ENCODE data around the gene RXRA. TPM values are rescaled to one million over a fixed set of nuclear protein-coding genes. Genes with fewer than 3 reads are reported as not detected.

Gene RXRA
- polyA plus RNA-seq, 1 of the 3 experiments (the other 2 are of a cell fraction), result 7.6 TPM

DNA sequence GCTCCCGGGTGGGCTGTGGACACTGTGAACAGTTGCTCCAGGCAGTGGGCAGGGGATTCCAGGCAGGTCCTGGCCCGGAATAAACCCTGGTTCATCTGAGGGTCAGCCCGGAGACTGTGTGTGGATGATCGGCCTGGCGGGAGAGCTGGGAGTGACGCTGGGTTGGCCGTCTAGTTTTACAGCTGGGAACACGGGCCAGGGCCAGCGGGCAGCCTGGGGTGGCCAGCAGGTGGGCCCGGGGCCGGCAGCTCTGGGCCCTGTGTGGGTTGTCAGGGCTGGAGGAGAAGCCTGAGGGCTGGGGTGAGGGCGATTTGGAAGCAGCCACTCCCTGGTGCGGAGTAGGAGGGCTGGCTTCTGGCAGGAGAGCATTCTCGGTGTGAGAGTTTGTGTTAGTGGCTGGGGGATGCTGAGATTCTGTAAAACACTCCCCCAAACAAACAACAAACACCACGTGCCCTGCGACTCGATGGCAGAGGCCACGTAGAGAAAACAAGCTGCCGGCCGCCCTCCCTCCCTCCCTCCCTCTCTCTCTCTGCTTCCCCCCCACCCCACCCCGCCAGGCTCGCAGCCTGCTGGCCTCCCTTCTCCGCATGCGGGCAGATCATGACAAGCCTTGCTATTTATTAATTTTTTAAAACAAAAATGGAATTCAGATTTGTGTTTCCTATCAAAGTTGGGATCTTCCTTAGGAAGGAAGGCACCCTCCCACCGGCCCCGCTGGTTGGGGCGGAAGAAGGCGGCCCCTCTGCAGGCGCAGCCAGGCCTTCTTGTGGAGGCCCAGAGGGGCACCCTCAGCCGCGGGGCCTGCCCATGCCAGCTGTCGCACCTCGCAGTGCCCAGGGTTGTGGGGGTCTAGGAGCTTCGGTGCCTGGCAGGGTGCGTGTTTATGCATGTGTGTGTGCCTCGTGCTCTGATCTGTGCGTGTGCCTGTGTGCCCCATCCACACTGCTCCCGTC is 49.5 kb downstream of the RXRA start:
- Histone ChIP-seq H4K20me1 (ENCODE audit: insufficient read depth) (peaks cover 98% of the 10 kb centered on the region), H3K79me2 (ENCODE audit: insufficient read depth) (peaks cover 51% of the 10 kb centered on the region), H3K4me2 (no peak overlapping the region), H2AFZ (ENCODE audit: low read depth) (no peak overlapping the region), H3F3A (replicated peaks; ENCODE audit: insufficient read depth) (no peaks in the 10 kb centered on the region), H3K36me3 (replicated peaks in 1 of 2; ENCODE audit: control insufficient read depth in 1 of 2, insufficient read depth in 2 of 2, low read length in 1 of 2) (no peaks in the 10 kb centered on the region), H3K4me1 (ENCODE audit: control insufficient read depth in 1 of 2, insufficient read depth in 2 of 2, low read depth in 1 of 2, low read length in 1 of 2) (peaks cover 9 to 64% of the 10 kb centered on the region in 2 experiments; a peak in 3 of 4 replicates), H3K9ac (no peak overlapping the region), H3K27ac (ENCODE audit: low read depth in 2 of 2, low read length in 1 of 2) (peak overlapping the region in 1 of 2 experiments; percentile 32; a peak in 2 of 4 replicates), H3K4me3 (ENCODE audit: low read depth in 2 of 2, low read length in 1 of 2) (no peak overlapping the region), H3K9me2 (no peaks in the 10 kb centered on the region), H3K27me3 (ENCODE audit: insufficient read depth) (no peaks in the 10 kb centered on the region), H3K9me3 (no peaks in the 10 kb centered on the region)
- POLR2A ChIA-PET, result no interaction called here
- CTCF ChIA-PET, result interaction anchor here (1.2 to 2.8 kb wide), 3 partner anchors 32 to 74 kb away, joined by 4 to 7 read pairs (median 4); no protein-coding TSS in a partner anchor
- TF ChIP-seq, protein P1, sequence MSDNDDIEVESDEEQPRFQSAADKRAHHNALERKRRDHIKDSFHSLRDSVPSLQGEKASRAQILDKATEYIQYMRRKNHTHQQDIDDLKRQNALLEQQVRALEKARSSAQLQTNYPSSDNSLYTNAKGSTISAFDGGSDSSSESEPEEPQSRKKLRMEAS (IDR thresholded peaks at IDR 0.05; ENCODE audit: low read depth), result no peak
- no peak for TF ChIP-seq TEAD4 (IDR thresholded peaks at IDR 0.05; ENCODE audit: borderline replicate concordance, insufficient read depth)
- WGBS (ENCODE audit: low lambda C conversion rate), result 76% methylated on average over 25 of the region's 38 CpGs
- peak; percentile 66 for DNase-seq

DNA sequence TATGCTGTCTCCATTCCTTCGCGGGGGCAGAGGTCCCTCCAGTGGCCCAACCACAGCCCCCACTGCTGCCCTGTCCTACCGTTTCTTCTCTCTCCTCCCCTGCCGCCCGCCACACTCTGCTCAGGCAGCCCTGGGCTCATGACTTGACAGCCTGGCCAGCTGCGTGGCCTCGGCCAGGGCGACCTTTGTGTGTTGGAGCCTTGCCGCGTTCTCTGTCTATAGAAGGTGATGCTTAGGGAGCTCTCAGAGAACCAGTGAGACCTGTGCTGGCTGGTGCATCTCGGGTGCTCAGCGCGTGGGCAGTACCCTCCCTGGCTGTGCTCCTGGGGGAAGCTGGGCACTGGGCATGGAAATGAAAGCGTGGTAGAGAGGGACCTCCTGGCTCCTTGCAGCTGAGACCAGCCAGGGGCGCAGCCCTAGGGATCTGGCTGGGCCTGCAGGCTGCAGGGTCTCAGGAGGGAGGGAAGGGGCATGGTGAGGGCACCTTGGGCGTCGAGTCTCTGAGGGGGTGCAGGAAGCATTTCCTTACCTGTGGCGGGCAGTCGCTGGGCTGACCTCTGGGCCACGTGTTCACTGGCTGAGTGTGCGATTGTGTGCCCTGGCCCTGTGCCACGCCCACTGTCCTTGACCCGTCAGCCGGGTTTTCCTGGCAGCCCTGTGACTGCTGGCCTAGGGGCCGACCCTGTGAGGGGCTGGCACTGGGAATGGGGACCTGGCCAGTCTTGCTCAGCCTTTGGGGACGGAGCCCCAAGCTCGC is 50.3 kb downstream of the RXRA start:
- Histone ChIP-seq H3K36me3 (replicated peaks in 1 of 2; ENCODE audit: control insufficient read depth in 1 of 2, insufficient read depth in 2 of 2, low read length in 1 of 2) (no peaks in the 10 kb centered on the region), H3F3A (replicated peaks; ENCODE audit: insufficient read depth) (no peaks in the 10 kb centered on the region), H3K27me3 (ENCODE audit: insufficient read depth) (no peaks in the 10 kb centered on the region), H3K4me2 (no peak overlapping the region), H3K4me1 (ENCODE audit: control insufficient read depth in 1 of 2, insufficient read depth in 2 of 2, low read depth in 1 of 2, low read length in 1 of 2) (peaks cover 9 to 64% of the 10 kb centered on the region in 2 experiments; a peak in 3 of 4 replicates), H3K79me2 (ENCODE audit: insufficient read depth) (peaks cover 45% of the 10 kb centered on the region), H3K4me3 (ENCODE audit: low read depth in 2 of 2, low read length in 1 of 2) (no peak overlapping the region), H3K9me3 (no peaks in the 10 kb centered on the region), H3K9me2 (no peaks in the 10 kb centered on the region), H3K27ac (ENCODE audit: low read depth in 2 of 2, low read length in 1 of 2) (no peak overlapping the region; a peak in 1 of 4 replicates), H4K20me1 (ENCODE audit: insufficient read depth) (peaks cover 98% of the 10 kb centered on the region), H2AFZ (ENCODE audit: low read depth) (no peak overlapping the region), H3K9ac (no peak overlapping the region)
- DNase-seq, result no peak
- POLR2A ChIA-PET, result no interaction called here
- WGBS (ENCODE audit: low lambda C conversion rate), result 91% methylated on average over 22 of the region's 27 CpGs
- CTCF ChIA-PET, result interaction anchor here (1.2 to 4.3 kb wide), 6 partner anchors 9 to 206 kb away, joined by 4 to 18 read pairs (median 6); no protein-coding TSS in a partner anchor
- no peak for TF ChIP-seq GABPA (IDR thresholded peaks at IDR 0.05; ENCODE audit: low read depth)
- TF ChIP-seq MEF2A (IDR thresholded peaks at IDR 0.05; ENCODE audit: borderline replicate concordance, low read depth), result no peak
- no peak for TF ChIP-seq NRF1 (IDR thresholded peaks at IDR 0.05; ENCODE audit: low read depth, low read length)
- TF ChIP-seq, protein P2, sequence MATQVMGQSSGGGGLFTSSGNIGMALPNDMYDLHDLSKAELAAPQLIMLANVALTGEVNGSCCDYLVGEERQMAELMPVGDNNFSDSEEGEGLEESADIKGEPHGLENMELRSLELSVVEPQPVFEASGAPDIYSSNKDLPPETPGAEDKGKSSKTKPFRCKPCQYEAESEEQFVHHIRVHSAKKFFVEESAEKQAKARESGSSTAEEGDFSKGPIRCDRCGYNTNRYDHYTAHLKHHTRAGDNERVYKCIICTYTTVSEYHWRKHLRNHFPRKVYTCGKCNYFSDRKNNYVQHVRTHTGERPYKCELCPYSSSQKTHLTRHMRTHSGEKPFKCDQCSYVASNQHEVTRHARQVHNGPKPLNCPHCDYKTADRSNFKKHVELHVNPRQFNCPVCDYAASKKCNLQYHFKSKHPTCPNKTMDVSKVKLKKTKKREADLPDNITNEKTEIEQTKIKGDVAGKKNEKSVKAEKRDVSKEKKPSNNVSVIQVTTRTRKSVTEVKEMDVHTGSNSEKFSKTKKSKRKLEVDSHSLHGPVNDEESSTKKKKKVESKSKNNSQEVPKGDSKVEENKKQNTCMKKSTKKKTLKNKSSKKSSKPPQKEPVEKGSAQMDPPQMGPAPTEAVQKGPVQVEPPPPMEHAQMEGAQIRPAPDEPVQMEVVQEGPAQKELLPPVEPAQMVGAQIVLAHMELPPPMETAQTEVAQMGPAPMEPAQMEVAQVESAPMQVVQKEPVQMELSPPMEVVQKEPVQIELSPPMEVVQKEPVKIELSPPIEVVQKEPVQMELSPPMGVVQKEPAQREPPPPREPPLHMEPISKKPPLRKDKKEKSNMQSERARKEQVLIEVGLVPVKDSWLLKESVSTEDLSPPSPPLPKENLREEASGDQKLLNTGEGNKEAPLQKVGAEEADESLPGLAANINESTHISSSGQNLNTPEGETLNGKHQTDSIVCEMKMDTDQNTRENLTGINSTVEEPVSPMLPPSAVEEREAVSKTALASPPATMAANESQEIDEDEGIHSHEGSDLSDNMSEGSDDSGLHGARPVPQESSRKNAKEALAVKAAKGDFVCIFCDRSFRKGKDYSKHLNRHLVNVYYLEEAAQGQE (IDR thresholded peaks at IDR 0.05; ENCODE audit: low read depth, low read length), result no peak
- TF ChIP-seq RFX5 (IDR thresholded peaks at IDR 0.05; ENCODE audit: low read length), result no peak
- TF ChIP-seq, protein P3, sequence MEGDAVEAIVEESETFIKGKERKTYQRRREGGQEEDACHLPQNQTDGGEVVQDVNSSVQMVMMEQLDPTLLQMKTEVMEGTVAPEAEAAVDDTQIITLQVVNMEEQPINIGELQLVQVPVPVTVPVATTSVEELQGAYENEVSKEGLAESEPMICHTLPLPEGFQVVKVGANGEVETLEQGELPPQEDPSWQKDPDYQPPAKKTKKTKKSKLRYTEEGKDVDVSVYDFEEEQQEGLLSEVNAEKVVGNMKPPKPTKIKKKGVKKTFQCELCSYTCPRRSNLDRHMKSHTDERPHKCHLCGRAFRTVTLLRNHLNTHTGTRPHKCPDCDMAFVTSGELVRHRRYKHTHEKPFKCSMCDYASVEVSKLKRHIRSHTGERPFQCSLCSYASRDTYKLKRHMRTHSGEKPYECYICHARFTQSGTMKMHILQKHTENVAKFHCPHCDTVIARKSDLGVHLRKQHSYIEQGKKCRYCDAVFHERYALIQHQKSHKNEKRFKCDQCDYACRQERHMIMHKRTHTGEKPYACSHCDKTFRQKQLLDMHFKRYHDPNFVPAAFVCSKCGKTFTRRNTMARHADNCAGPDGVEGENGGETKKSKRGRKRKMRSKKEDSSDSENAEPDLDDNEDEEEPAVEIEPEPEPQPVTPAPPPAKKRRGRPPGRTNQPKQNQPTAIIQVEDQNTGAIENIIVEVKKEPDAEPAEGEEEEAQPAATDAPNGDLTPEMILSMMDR (IDR thresholded peaks at IDR 0.05), result no peak
- no peak for TF ChIP-seq FOXM1 (IDR thresholded peaks at IDR 0.05; ENCODE audit: low read depth)
- no peak for TF ChIP-seq TAF1 (IDR thresholded peaks at IDR 0.05; ENCODE audit: borderline replicate concordance, low read depth, low read length)
- TF ChIP-seq FOSL2 (IDR thresholded peaks at IDR 0.05; ENCODE audit: borderline replicate concordance, low read depth), result no peak
- no peak for TF ChIP-seq RXRA (IDR thresholded peaks at IDR 0.05; ENCODE audit: borderline replicate concordance, low read depth)
- TF ChIP-seq, protein P4, sequence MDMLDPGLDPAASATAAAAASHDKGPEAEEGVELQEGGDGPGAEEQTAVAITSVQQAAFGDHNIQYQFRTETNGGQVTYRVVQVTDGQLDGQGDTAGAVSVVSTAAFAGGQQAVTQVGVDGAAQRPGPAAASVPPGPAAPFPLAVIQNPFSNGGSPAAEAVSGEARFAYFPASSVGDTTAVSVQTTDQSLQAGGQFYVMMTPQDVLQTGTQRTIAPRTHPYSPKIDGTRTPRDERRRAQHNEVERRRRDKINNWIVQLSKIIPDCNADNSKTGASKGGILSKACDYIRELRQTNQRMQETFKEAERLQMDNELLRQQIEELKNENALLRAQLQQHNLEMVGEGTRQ (IDR thresholded peaks at IDR 0.05; ENCODE audit: borderline replicate concordance, low read depth, low read length), result no peak
- no peak for TF ChIP-seq GATA2 (CRISPR knock-in tag; IDR thresholded peaks at IDR 0.05)
- TF ChIP-seq POLR2AphosphoS5 (IDR thresholded peaks at IDR 0.05; ENCODE audit: low read depth, low read length), result no peak
- TF ChIP-seq, protein P5, sequence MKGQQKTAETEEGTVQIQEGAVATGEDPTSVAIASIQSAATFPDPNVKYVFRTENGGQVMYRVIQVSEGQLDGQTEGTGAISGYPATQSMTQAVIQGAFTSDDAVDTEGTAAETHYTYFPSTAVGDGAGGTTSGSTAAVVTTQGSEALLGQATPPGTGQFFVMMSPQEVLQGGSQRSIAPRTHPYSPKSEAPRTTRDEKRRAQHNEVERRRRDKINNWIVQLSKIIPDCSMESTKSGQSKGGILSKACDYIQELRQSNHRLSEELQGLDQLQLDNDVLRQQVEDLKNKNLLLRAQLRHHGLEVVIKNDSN (IDR thresholded peaks at IDR 0.05; ENCODE audit: borderline replicate concordance, low read depth), result no peak
